Effector memory CD8-positive, alpha-beta T cell (primary cell): ENCODE results near the gene RNF31.
"Not testable (repeated sequence)": the region's sequence is repeated elsewhere in the genome, so short reads cannot be mapped to it uniquely, and the experiment has no call there.

Experiments used
- ATAC-seq: fragments of 150-1000 bp; cut with Tn5 transposase; replicated peaks from 2 replicates; pipeline ENCODE4 v1.10.0; 2021; ENCODE audit warnings: mild to moderate bottlenecking, moderate library complexity
- DNase-seq, 3 experiments: peaks; one replicate each; pipeline ENCODE4 v3.0.0; 2021
- H3K27ac Mint-ChIP-seq, 2 donors: one replicate each; pipeline ENCODE4 v1.8.0; 2022; ENCODE audit warnings: mild to moderate bottlenecking in 2 of 2, mixed read lengths in 2 of 2, moderate library complexity in 2 of 2
- H3K27me3 Mint-ChIP-seq, 2 donors: one replicate each; pipeline ENCODE4 v1.8.0; 2022; ENCODE audit warnings: mixed read lengths in 2 of 2
- H3K36me3 Mint-ChIP-seq: one replicate; pipeline ENCODE4 v1.8.0; 2022; ENCODE audit warnings: mild to moderate bottlenecking, moderate library complexity, mixed read lengths; ENCODE audit not compliant: insufficient read depth
- H3K4me1 Mint-ChIP-seq, 2 donors: one replicate each; pipeline ENCODE4 v1.8.0; 2022; ENCODE audit warnings: low read depth in 2 of 2, mixed read lengths in 2 of 2
- H3K4me3 Mint-ChIP-seq, 2 donors: one replicate each; pipeline ENCODE4 v1.8.0; 2022; ENCODE audit warnings: mild to moderate bottlenecking in 2 of 2, mixed read lengths in 2 of 2, moderate library complexity in 2 of 2
- H3K9me3 Mint-ChIP-seq, 2 donors: one replicate each; pipeline ENCODE4 v1.8.0; 2022; ENCODE audit warnings: mixed read lengths in 2 of 2

The RNF31 gene

DNA sequence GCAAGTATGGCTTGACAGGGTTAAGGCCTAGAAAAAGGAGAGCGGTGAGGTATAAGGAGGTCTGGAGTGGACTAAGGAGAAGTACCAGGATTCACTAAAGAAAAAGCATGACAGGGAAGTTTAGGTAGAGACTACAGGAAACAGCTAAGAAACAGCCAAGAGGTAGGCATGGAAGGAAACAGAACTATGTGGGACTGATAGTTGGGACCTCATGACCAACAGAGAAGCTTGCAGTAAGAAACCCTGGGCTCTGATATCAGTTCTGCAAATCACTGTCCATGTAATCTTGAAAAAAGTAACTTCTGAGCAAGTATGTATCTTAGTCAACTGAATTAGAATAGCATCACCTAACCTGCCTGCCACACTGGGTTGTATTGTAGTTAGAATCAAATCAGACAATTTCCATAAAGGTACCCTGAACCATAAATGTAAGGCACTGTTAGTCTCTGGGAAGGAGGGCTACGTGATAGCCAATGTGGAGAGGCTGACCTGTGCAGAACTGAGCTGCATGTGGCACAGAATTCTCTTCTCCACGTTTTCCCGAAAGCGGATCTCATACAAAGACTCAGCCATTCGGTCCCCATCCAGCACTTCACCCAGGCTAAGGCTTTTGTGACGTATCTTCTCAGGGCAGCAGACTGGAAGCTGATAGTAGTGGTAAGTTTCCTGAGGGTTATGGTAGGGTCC, 47.0 kb downstream of the RNF31 start:
- Mint-ChIP-seq H3K36me3 (peaks cover 60% of the 10 kb centered on the region), H3K4me1 (peaks cover 31 to 37% of the 10 kb centered on the region in 2 donors), H3K4me3 (peak overlapping the region; percentile 92 to 93), H3K27me3 (no peaks in the 10 kb centered on the region), H3K9me3 (no peaks in the 10 kb centered on the region), H3K27ac (peak overlapping the region; percentile 99 to 100)
- no peak for DNase-seq
- ATAC-seq = no peak

DNA sequence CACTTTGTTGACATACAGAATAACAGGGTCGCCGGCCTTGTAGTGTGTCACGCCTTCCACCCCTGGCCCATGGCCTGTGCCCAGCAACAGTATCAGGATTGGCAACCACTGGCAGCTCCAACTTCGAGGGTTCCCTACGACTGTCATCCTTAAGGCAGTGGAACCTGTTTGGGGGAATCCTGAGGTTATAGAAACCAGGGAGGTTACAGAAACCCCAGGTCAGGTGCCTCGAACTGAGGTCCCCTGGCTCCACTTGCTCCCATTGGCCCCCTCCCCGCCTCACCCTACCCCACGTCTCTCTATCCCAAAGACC, 47.5 kb downstream of the RNF31 start:
- peak overlapping the region; percentile 92 to 93 for H3K4me3 Mint-ChIP-seq
- H3K27ac Mint-ChIP-seq = peak overlapping the region; percentile 99 to 100
- H3K4me1 Mint-ChIP-seq = peaks cover 30 to 37% of the 10 kb centered on the region in 2 donors
- no peaks in the 10 kb centered on the region for H3K9me3 Mint-ChIP-seq
- H3K36me3 Mint-ChIP-seq = peaks cover 60% of the 10 kb centered on the region
- DNase-seq = no peak
- ATAC-seq = no peak
- no peaks in the 10 kb centered on the region for H3K27me3 Mint-ChIP-seq

- peaks cover 30 to 37% of the 10 kb centered on the region in 2 donors for H3K4me1 Mint-ChIP-seq
These were observed 48.1 kb downstream of the RNF31 start, which contains the start of gene TM9SF1 for GRCh38 chr14:24195186-24196070. Gene TM9SF1 (minus strand): TSS chr14:24195441. CDS start chr14:24195019, 422 bp downstream.

GRCh38 chr14:24196071-24197055, 49.1 kb downstream of the RNF31 start:
- Mint-ChIP-seq H3K27me3 (no peaks in the 10 kb centered on the region), H3K36me3 (peaks cover 55% of the 10 kb centered on the region), H3K4me3 (peak overlapping the region; percentile 92 to 93), H3K9me3 (no peaks in the 10 kb centered on the region), H3K27ac (peak overlapping the region; percentile 99 to 100), H3K4me1 (peaks cover 30 to 37% of the 10 kb centered on the region in 2 donors)
- ATAC-seq (no peak), DNase-seq (no peak)

More at GRCh38 chr14:24195186-24196070, 48.1 kb downstream of the RNF31 start, which contains the start of gene TM9SF1:
- no peaks in the 10 kb centered on the region for H3K27me3 Mint-ChIP-seq
- H3K4me3 Mint-ChIP-seq = peak within 1 kb of the TSS; percentile 92 to 93
- H3K27ac Mint-ChIP-seq = peak within 1 kb of the TSS; percentile 99 to 100
- H3K9me3 Mint-ChIP-seq = no peaks in the 10 kb centered on the region
- ATAC-seq (peak; percentile 84), DNase-seq (peak; percentile 92 to 96 (median 96))
- H3K36me3 Mint-ChIP-seq = peaks cover 57% of the 10 kb centered on the region

GRCh38 chr14:24197056-24197450, 49.8 kb downstream of the RNF31 start:
- H3K4me1 Mint-ChIP-seq = peaks cover 30 to 36% of the 10 kb centered on the region in 2 donors
- H3K27ac Mint-ChIP-seq = peak overlapping the region; percentile 99 to 100
- no peaks in the 10 kb centered on the region for H3K9me3 Mint-ChIP-seq
- no peak for ATAC-seq
- peaks cover 50% of the 10 kb centered on the region for H3K36me3 Mint-ChIP-seq
- H3K4me3 Mint-ChIP-seq = peak overlapping the region; percentile 92 to 93
- H3K27me3 Mint-ChIP-seq = no peaks in the 10 kb centered on the region
- DNase-seq = no peak

DNA sequence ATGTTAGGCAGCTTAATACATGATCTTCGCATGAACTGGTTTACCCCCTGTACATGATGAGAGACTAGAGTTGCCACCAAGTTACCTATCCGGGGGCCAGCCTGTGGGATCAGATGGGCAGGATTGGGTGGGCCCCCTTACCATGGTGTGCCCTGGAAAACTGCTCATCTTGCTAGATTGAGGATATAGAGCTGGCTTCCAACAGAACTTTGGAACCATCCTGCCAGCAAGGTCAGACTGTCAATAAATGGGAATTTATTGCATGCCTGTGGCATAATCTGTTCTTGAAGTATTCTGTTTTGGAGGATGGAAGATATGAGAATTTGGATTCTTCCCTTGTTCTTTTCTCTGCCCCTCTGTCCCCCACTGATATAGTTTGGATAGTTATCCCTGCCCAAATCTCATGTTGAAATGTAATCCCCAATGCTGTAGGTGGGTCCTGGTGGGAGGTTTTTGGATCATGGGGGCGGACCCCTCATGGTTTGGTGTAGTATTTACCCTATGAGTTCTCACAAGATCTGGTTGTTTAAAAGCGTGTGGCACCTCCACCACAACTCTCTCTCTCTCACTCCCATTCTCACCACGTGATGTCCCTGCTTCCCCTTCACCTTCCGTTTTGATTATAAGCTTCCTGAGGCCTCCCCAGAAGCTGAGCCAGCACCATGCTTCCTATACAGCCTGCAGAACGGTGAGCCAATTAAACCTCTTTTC, 51.7 kb downstream of the RNF31 start:
- Mint-ChIP-seq H3K4me3 (no peak overlapping the region), H3K9me3 (peaks cover 2 to 5% of the 10 kb centered on the region in 2 donors), H3K27me3 (no peaks in the 10 kb centered on the region), H3K4me1 (peaks cover 33 to 35% of the 10 kb centered on the region in 2 donors), H3K27ac (peak overlapping the region; percentile 68 to 73), H3K36me3 (peaks cover 48% of the 10 kb centered on the region)
- no peak for ATAC-seq
- no peak for DNase-seq

DNA sequence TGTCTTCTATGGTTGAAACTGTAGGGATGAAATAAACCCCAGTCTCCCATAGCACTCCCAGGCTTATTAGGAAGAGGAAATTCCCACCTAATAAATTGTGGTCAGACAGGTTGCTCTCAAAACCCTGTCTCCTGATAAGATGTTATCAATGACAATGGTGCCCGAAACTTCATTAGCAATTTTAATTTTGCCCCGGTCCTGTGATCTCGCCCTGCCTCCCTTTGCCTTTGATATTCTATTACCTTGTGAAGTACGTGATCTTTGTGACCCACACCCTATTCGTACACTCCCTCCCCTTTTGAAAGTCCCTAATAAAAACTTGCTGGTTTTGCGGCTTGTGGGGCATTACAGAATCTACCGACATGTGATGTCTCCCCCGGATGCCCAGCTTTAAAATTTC, 55.2 kb downstream of the RNF31 start:
- H3K36me3 Mint-ChIP-seq = peaks cover 40% of the 10 kb centered on the region
- H3K9me3 Mint-ChIP-seq, ATAC-seq, H3K27ac Mint-ChIP-seq, DNase-seq, H3K4me3 Mint-ChIP-seq, H3K27me3 Mint-ChIP-seq: not testable (repeated sequence)
- H3K4me1 Mint-ChIP-seq = peaks cover 26 to 32% of the 10 kb centered on the region in 2 donors

DNA sequence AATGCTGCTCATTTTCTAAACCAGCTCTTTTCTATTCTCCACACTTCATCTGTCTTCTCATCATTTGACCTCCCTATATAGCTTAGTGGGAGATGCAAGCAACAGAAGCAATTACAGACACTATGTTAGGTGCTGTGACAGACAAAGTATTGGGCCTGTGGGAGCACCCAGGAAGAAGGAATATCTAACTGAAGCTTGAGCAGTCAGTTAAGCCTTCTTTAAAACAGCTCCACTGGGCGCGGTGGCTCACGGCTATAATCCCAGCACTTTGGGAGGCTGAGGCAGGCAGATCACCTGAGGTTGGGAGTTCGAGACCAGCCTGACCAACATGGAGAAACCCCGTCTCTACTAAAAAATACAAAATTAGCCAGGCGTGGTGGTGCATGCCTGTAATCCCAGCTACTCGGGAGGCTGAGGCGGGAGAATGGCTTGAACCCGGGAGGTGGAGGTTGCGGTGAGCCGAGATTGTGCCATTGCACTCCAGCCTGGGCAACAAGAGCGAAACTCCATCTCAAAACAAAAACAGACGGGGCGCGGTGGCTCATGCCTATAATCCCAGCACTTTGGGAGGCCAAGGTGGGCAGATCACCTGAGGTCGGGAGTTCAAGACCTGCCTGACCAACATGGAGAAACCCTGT, 56.1 kb downstream of the RNF31 start:
- peaks cover 45% of the 10 kb centered on the region for H3K36me3 Mint-ChIP-seq

GRCh38 chr14:24204163-24205146, 57.2 kb downstream of the RNF31 start:
- peaks cover 21 to 26% of the 10 kb centered on the region in 2 donors for H3K4me1 Mint-ChIP-seq
- H3K27ac Mint-ChIP-seq = no peak overlapping the region
- peaks cover 49% of the 10 kb centered on the region for H3K36me3 Mint-ChIP-seq
- ATAC-seq (no peak), DNase-seq (no peak)
- peaks cover 2 to 5% of the 10 kb centered on the region in 2 donors for H3K9me3 Mint-ChIP-seq
- no peak overlapping the region for H3K4me3 Mint-ChIP-seq
- no peaks in the 10 kb centered on the region for H3K27me3 Mint-ChIP-seq

More for the DNA sequence above, 56.1 kb downstream of the RNF31 start:
- peaks cover 30 to 36% of the 10 kb centered on the region in 2 donors for H3K4me1 Mint-ChIP-seq
- not testable (repeated sequence) for H3K27ac Mint-ChIP-seq, H3K4me3 Mint-ChIP-seq, H3K9me3 Mint-ChIP-seq, H3K27me3 Mint-ChIP-seq, ATAC-seq, DNase-seq

- peak overlapping the region in 1 of 2 donors; percentile 46 for H3K4me3 Mint-ChIP-seq
- peaks cover 29 to 33% of the 10 kb centered on the region in 2 donors for H3K4me1 Mint-ChIP-seq
- H3K9me3 Mint-ChIP-seq = peaks cover 2 to 5% of the 10 kb centered on the region in 2 donors
- H3K27ac Mint-ChIP-seq = peak overlapping the region; percentile 93 to 95
- no peaks in the 10 kb centered on the region for H3K27me3 Mint-ChIP-seq
- H3K36me3 Mint-ChIP-seq = peaks cover 60% of the 10 kb centered on the region
- ATAC-seq = no peak
- DNase-seq = no peak
These were observed 59.2 kb downstream of the RNF31 start for GRCh38 chr14:24206260-24207103.
